Esophagus squamous epithelium (tissue), 5 donors: ENCODE measurements around the gene CYP3A5. TPM values are rescaled to one million over a fixed set of nuclear protein-coding genes. Genes with fewer than 3 reads are reported as not detected.
"Not testable (repeated sequence)": the region's sequence is repeated elsewhere in the genome, so short reads cannot be mapped to it uniquely, and the experiment has no call there.

Experiments
- DNase-seq: peaks from one replicate; lab custom pipeline; 2025; lab: John Stamatoyannopoulos, UW
- H3K27ac ChIP-seq, 4 donors: fragments of 200-600 bp; sonication (generic); one replicate each; pipeline ENCODE4 v1.5.1; 2016 to 2019; ENCODE audit warnings: mild to moderate bottlenecking in 1 of 4
- H3K27me3 ChIP-seq, 4 donors: fragments of 200-600 bp; sonication (generic); 1 replicate in 3 of 4; 2 replicates in 1 of 4; pipeline versions ENCODE4 v1.5.1 to v1.6.0; 2017 to 2021; ENCODE audit warnings: antibody characterized with exemption in 1 of 4
- H3K36me3 ChIP-seq, 3 donors: fragments of 200-600 bp; sonication (generic); one replicate each; pipeline ENCODE4 v1.5.1; 2016 to 2019
- H3K4me1 ChIP-seq, 3 donors: fragments of 200-600 bp; sonication (generic); one replicate each; pipeline ENCODE4 v1.5.1; 2017 to 2019
- H3K4me3 ChIP-seq, 4 donors: fragments of 200-600 bp; sonication (generic); 1 replicate in 3 of 4; 2 replicates in 1 of 4; pipeline ENCODE4 v1.5.1; 2016 to 2019; ENCODE audit warnings: mild to moderate bottlenecking in 2 of 4, moderate library complexity in 1 of 4
- H3K9me3 ChIP-seq, 3 donors: fragments of 200-600 bp; sonication (generic); one replicate each; pipeline ENCODE4 v1.5.1; 2016 to 2019
- POLR2A ChIP-seq, 4 donors: fragments of 450-650 bp; IDR thresholded peaks; one replicate each; pipeline ENCODE4 v1.6.1; 2017; ENCODE audit warnings: antibody characterized with exemption in 4 of 4, mild to moderate bottlenecking in 4 of 4, moderate library complexity in 3 of 4
- WGBS, 2 donors: methylation state at CpG; one replicate each; pipeline ENCODE4 v1.1.5; 2018; 5-methylcytosine and 5-hydroxymethylcytosine counted together
- intact Hi-C: fragments of 100-400 bp; cut with DNase I; formaldehyde crosslinking; loops from one replicate; pipeline ENCODE4 v1.15.0; 2022
- total RNA-seq, 4 donors: library from RNA; depleted of rRNA; stranded (reverse); fragments of >200 nt; gene quantifications; one replicate each; pipeline ENCODE4 v1.1.0, GENCODE V29; 2016
- TF ChIP-seq, protein P1 (sequence below), 6 experiments: fragments of 450-650 bp in 4 of 6; fragments of 200-600 bp in 2 of 6; sonication (generic) in 2 of 6; IDR thresholded peaks; one replicate each; pipeline ENCODE4 v1.5.1; 2016 to 2019; ENCODE audit warnings: antibody characterized with exemption in 6 of 6, mild to moderate bottlenecking in 4 of 6, moderate library complexity in 4 of 6
- donor health status: DM: yes; HTN: yes; CAD: no.

The CYP3A5 gene
- total RNA-seq, 4 donors from 2014 or later = 34.5 to 99.8 (median 79.1) TPM

DNA sequence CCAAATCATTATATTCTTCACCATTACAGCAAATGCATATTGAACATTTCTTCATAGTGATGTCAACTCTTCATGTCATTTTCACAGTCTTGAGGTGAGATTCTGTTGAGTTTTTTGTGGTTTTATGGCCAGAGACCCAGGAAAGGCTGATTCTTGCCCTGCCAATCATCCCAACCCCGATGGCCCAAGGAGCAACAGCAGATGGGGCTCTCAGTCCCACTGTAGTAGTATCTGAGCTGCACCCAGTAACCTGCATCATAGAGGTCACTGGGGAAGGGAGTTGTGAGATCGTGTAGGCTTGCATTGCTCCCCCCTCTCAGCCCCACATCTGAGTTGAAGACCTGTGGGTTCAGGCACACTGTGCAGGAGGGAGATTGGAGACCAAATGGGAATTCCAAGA, 36.3 kb downstream of the CYP3A5 start:
- TF ChIP-seq POLR2A (IDR thresholded peaks at IDR 0.05) = no peak
- TF ChIP-seq, protein P1, sequence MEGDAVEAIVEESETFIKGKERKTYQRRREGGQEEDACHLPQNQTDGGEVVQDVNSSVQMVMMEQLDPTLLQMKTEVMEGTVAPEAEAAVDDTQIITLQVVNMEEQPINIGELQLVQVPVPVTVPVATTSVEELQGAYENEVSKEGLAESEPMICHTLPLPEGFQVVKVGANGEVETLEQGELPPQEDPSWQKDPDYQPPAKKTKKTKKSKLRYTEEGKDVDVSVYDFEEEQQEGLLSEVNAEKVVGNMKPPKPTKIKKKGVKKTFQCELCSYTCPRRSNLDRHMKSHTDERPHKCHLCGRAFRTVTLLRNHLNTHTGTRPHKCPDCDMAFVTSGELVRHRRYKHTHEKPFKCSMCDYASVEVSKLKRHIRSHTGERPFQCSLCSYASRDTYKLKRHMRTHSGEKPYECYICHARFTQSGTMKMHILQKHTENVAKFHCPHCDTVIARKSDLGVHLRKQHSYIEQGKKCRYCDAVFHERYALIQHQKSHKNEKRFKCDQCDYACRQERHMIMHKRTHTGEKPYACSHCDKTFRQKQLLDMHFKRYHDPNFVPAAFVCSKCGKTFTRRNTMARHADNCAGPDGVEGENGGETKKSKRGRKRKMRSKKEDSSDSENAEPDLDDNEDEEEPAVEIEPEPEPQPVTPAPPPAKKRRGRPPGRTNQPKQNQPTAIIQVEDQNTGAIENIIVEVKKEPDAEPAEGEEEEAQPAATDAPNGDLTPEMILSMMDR (IDR thresholded peaks at IDR 0.05) = no peak
- Histone ChIP-seq H3K27ac (no peak overlapping the region), H3K27me3 (no peaks in the 10 kb centered on the region), H3K9me3 (no peaks in the 10 kb centered on the region), H3K36me3 (peaks cover 0 to 46% (median 0%) of the 10 kb centered on the region in 3 donors), H3K4me1 (no peaks in the 10 kb centered on the region), H3K4me3 (no peak overlapping the region)
- intact Hi-C loops = no loop called here
- WGBS, 2 donors = 69 to 83% methylated on average over 1 to 2 of the region's 2 CpGs
- DNase-seq = no peak

DNA sequence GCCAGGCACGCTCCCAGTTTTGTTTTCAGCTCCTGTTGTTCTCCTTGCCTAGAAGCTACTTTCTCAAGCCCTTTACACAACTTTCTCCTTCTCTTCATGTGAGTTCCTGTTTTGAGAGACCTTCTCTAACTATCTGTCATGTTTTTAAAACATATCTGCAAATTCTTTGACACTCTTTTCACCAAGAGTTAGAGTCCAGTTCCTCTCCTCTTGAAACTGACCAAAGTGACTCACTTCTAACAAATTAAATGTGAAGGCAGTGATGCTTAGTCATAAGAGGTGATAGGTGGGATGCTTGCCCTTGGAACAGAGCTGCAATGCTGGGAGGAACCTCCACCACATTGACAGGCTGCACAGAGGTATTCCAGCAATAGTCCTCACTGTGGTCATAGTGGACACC, 37.8 kb downstream of the CYP3A5 start:
- Histone ChIP-seq H3K27ac (no peak overlapping the region), H3K36me3 (peaks cover 0 to 43% (median 0%) of the 10 kb centered on the region in 3 donors), H3K9me3 (no peaks in the 10 kb centered on the region), H3K4me1 (peaks cover 0 to 4% (median 0%) of the 10 kb centered on the region in 3 donors), H3K4me3 (no peak overlapping the region), H3K27me3 (no peaks in the 10 kb centered on the region)
- intact Hi-C loops = no loop called here
- TF ChIP-seq, protein P1 (IDR thresholded peaks at IDR 0.05) = no peak
- TF ChIP-seq POLR2A (IDR thresholded peaks at IDR 0.05) = no peak
- no peak for DNase-seq
- WGBS, 2 donors = 83 to 93% methylated on average over 1 of the region's 1 CpG

DNA sequence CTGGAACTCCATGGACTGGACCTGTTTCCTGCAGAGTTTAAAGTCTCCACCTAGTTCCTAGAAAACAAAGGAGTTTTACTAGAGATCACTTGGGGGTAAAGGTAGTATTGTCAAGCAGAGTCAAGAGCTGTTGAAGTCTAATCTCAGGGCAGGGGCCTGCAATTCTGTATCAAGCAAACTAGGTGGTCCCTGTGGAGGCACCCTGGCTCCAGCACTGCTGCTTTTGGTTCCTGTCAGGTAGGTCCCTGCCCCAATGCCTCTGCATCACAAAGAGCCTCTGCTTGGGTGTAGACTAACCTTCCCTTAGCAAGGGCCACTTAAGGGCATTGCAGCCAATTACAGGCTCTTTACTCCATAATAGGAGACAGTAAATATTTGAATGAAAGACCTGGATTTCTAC, 40.5 kb downstream of the CYP3A5 start:
- H3K27me3 ChIP-seq = no peaks in the 10 kb centered on the region
- peaks cover 0 to 20% (median 3%) of the 10 kb centered on the region in 3 donors for H3K4me1 ChIP-seq
- H3K9me3 ChIP-seq = no peaks in the 10 kb centered on the region
- intact Hi-C loops = no loop called here
- no peak overlapping the region for H3K27ac ChIP-seq
- H3K36me3 ChIP-seq = peaks cover 0 to 24% (median 0%) of the 10 kb centered on the region in 3 donors
- no peak for DNase-seq
- H3K4me3 ChIP-seq = no peak overlapping the region
- no peak for TF ChIP-seq POLR2A (IDR thresholded peaks at IDR 0.05)
- TF ChIP-seq, protein P1 (IDR thresholded peaks at IDR 0.05) = no peak

DNA sequence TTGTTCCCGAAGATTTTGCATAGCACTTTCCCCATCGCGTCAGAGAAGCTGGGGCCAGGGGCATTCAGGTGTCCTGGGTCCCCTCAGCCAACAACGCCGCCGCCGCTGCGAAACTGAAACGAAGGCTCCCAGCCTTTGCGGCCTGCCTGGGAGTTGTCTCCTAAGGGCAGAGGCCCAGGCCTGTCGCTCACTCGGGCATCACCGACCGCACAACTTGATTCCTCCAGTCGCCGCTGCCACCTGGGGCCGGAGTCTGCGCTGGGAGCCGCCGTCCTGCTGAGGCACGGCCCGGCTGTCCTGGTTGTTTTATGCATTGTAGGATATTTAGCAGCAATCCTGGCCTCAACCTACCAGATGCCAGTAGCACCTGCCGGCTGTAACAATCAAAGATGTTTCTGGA, 41.1 kb downstream of the CYP3A5 start:
- peaks cover 0 to 25% (median 6%) of the 10 kb centered on the region in 3 donors for H3K4me1 ChIP-seq

DNA sequence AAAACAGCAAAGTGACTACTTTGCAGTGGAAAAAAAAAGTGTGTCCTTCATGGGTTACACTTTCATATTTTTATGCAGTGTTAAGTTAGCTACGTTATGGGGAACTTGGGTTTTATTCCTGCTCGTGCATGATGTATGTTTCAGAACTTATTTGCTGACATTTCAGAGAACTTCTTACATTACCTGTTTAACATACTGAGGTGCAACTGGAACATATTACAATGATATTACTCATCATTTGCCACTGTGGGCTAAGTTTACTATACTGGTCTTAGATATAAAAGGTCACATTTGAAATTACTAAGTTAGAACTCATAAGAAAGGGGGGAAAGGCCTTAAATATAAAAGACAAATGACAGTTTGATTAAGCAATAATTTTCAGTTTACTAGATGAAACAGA, 42.4 kb downstream of the CYP3A5 start:
- WGBS, 2 donors = 39 to 45% methylated on average over 2 of the region's 2 CpGs
- not testable (repeated sequence) for H3K9me3 ChIP-seq
- peaks cover 0 to 29% (median 0%) of the 10 kb centered on the region in 3 donors for H3K36me3 ChIP-seq

More for the DNA sequence above, 41.1 kb downstream of the CYP3A5 start:
- TF ChIP-seq, protein P1 (IDR thresholded peaks at IDR 0.05) = no peak
- TF ChIP-seq POLR2A (IDR thresholded peaks at IDR 0.05) = no peak
- Histone ChIP-seq H3K36me3 (peaks cover 0 to 26% (median 0%) of the 10 kb centered on the region in 3 donors), H3K9me3 (no peaks in the 10 kb centered on the region), H3K27me3 (no peaks in the 10 kb centered on the region), H3K27ac (no peak overlapping the region), H3K4me3 (no peak overlapping the region)
- intact Hi-C loops = no loop called here
- no peak for DNase-seq
- WGBS, 2 donors = 93 to 100% methylated on average over 2 to 8 of the region's 23 CpGs

More for the DNA sequence above, 42.4 kb downstream of the CYP3A5 start:
- intact Hi-C loops, H3K27me3 ChIP-seq, DNase-seq, H3K4me3 ChIP-seq, H3K27ac ChIP-seq: not testable (repeated sequence)
- peaks cover 0 to 38% (median 7%) of the 10 kb centered on the region in 3 donors for H3K4me1 ChIP-seq
